Immature natural killer cell (primary cell): Measurements from ENCODE around the gene UBXN2A. TPM values are rescaled to one million over a fixed set of nuclear protein-coding genes. Genes with fewer than 3 reads are reported as not detected.
A peak's percentile ranks its signal among the peaks of the same experiment; 100 is the strongest.
"Not testable (repeated sequence)": the region's sequence is repeated elsewhere in the genome, so short reads cannot be mapped to it uniquely, and the experiment has no call there.

Source experiments
- DNase-seq, 3 donors: peaks; one replicate each; pipeline ENCODE4 v3.0.0; 2022; ENCODE audit warnings: mixed read lengths in 1 of 3
- H3K27ac Mint-ChIP-seq, 6 donors: one replicate each; pipeline ENCODE4 v1.8.0; 2020; ENCODE audit warnings: mixed read lengths in 6 of 6, mild to moderate bottlenecking in 5 of 6, inconsistent platforms in 4 of 6, moderate library complexity in 3 of 6
- H3K27me3 Mint-ChIP-seq, 3 donors: one replicate each; pipeline ENCODE4 v1.8.0; 2020 to 2021; ENCODE audit warnings: low read depth in 3 of 3, mild to moderate bottlenecking in 3 of 3, mixed read lengths in 3 of 3, moderate library complexity in 3 of 3, inconsistent platforms in 1 of 3
- H3K36me3 Mint-ChIP-seq, 3 donors: one replicate each; pipeline ENCODE4 v1.8.0; 2020; ENCODE audit warnings: mixed read lengths in 3 of 3, inconsistent platforms in 2 of 3, mild to moderate bottlenecking in 2 of 3
- H3K4me1 Mint-ChIP-seq, 2 donors: one replicate each; pipeline ENCODE4 v1.8.0; 2020; ENCODE audit warnings: inconsistent platforms in 2 of 2, mild to moderate bottlenecking in 2 of 2, mixed read lengths in 2 of 2, moderate library complexity in 1 of 2
- H3K4me3 Mint-ChIP-seq, 5 donors: one replicate each; pipeline ENCODE4 v1.8.0; 2020; ENCODE audit warnings: mild to moderate bottlenecking in 5 of 5, mixed read lengths in 5 of 5, inconsistent platforms in 3 of 5, moderate library complexity in 3 of 5
- H3K9me3 Mint-ChIP-seq, 6 donors: one replicate each; pipeline ENCODE4 v1.8.0; 2020; ENCODE audit warnings: mild to moderate bottlenecking in 6 of 6, mixed read lengths in 6 of 6, inconsistent platforms in 4 of 6, moderate library complexity in 3 of 6
- polyA plus RNA-seq, 3 donors: library from polyadenylated mRNA; unstranded; fragments of 300-500 nt; fragmentation: Illumina TruSeq; gene quantifications; one replicate each; pipeline ENCODE4 v1.2.3, GENCODE V29; 2021

The UBXN2A gene
- polyA plus RNA-seq, 3 donors from 2014 or later: 11.3 to 16.2 (median 14.3) TPM

DNA sequence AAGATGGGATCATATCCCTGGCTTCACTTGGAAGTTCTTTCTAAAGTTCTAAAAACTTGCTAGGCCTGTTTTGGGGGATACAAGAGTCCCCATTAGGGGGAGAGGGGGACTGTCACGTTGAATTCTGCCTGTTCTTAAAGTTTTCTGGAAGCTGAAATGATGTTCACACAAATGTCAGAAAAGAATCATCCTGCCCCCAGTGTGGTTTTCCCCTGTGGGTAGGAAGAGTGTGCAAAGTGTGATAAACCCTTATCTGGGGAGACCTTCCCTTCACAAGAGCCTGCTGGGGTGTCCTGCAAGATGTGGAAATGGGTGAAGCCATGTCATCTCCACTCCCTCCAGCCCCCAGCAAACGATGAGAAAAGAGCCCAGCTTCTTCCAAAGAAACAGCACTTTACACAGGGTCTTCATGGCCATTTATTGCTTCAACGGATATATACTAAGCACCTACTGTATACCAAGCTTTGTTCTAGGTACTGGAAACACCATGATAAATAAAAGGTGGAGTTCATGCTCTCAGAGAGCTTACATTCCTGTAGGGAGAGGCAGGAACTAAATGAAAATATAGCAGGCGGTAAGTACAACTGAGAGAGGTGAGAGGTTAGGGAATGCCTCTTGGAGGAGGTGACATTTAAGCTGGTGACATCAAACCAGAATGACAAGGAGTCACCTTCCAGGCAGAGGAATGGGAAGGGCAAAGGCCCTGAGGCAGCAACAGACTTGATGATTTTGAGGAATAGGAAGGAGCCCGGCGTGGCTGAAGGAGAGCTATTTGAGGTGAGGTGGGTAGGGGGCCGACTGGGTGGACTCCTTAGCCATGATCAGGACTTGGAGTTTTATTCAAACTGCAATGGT lies 71.2 kb downstream of the UBXN2A start:
- Mint-ChIP-seq H3K36me3 (peaks cover 0 to 4% (median 0%) of the 10 kb centered on the region in 3 donors), H3K9me3 (no peaks in the 10 kb centered on the region), H3K27ac (no peak overlapping the region), H3K4me1 (peaks cover 12 to 13% of the 10 kb centered on the region in 2 donors), H3K27me3 (peaks cover 6 to 12% (median 12%) of the 10 kb centered on the region in 3 donors), H3K4me3 (peak overlapping the region; percentile 7 to 69 (median 51))
- no peak for DNase-seq

DNA sequence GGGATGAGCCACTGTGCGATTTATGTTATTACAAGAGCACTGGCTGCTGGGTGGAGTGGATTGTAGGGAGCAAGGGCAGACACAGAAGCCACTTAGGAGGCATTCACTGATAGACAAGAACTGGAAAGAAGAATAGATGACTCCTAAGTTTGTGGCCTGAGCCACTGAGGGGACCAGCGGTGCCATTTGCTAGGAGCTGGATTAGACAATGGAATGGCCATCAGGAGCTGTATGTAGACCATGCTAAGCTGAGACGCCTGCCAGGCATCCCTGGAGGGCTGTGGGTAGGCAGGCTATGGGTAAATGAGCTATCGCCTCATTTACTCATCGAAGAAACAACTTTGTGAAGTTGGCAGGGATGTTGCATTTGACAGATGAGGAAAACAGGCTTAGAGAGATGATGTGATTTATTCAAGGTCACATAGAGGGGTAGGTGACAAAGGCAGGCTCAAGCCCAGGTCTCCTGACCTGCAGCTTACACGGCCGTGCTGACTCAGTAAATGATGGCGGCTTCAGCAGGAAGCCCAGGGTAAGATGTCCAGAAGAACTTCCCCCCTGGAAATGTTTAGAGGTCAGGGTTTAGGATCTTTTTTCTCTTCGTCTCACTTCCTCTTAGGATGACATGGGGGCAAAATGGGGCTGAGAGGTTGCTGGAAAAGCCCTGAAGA lies 72.4 kb downstream of the UBXN2A start:
- H3K27me3 Mint-ChIP-seq: peaks cover 6 to 12% (median 12%) of the 10 kb centered on the region in 3 donors
- no peak for DNase-seq
- no peak overlapping the region for H3K27ac Mint-ChIP-seq

DNA sequence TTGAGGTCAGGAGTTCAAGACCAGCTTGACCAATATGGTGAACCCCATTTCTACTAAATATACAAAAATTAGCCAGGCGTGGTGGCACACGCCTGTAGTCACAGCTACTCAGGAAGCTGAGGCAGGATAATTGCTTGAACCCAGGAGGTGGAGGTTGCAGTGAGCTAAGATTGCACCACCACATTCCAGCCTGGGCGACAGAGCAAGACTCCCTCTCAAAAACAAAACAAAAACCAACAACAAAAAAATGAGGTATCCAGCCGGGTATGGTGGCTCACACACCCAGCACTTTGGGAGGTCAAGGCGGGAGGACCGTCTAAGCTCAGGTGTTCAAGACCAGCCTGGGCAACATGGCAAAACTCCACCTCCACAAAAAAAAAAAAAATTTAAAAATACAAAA lies 74.6 kb downstream of the UBXN2A start:
- not testable (repeated sequence) for DNase-seq, H3K27ac Mint-ChIP-seq, H3K9me3 Mint-ChIP-seq

More for the DNA sequence above, 72.4 kb downstream of the UBXN2A start:
- Mint-ChIP-seq H3K36me3 (peaks cover 0 to 4% (median 0%) of the 10 kb centered on the region in 3 donors), H3K9me3 (no peaks in the 10 kb centered on the region), H3K4me3 (no peak overlapping the region), H3K4me1 (peaks cover 12 to 13% of the 10 kb centered on the region in 2 donors)

DNA sequence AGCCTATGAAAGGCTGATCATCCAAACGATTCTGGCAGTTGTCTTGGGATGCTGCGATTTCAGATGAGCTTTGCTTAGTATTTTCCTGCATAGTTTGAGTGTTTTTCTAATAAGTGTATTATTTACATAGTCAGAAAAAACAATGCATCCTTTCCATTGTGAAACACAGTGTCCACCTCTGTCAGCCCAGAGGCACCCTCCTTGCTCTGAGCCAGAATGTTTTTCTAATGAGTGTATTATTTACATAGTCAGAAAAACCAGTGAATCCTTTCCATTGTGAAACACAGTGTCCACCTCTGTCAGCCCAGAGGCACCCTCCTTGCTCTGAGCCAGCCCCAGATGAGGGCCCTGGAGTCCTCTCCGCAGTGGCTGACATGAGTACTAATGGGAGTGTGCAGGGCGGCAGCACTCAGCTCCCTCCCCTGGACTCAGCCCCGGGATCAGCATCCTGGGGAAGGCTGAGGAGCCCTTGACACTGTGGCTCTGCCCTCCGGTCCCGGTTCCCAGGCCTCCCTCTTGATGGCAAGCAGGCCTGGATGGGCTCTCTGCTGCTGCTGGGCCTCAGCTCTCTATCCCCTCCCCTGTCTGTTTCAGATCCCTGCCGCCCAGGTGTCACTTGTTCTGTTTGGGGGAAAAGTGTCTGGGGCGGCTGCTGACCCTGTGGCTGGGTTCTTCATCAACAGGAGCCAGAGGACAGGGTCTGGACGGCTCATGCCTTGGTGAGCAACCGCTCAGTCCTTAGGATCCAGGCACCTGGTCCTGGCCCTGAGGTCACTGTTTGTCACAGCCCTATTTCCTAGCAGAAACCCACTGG lies 75.5 kb downstream of the UBXN2A start:
- peaks cover 10 to 12% of the 10 kb centered on the region in 2 donors for H3K4me1 Mint-ChIP-seq
- H3K4me3 Mint-ChIP-seq: no peak overlapping the region

More for the DNA sequence above, 74.6 kb downstream of the UBXN2A start:
- H3K4me3 Mint-ChIP-seq, H3K36me3 Mint-ChIP-seq, H3K27me3 Mint-ChIP-seq: not testable (repeated sequence)
- H3K4me1 Mint-ChIP-seq: peaks cover 12 to 13% of the 10 kb centered on the region in 2 donors

DNA sequence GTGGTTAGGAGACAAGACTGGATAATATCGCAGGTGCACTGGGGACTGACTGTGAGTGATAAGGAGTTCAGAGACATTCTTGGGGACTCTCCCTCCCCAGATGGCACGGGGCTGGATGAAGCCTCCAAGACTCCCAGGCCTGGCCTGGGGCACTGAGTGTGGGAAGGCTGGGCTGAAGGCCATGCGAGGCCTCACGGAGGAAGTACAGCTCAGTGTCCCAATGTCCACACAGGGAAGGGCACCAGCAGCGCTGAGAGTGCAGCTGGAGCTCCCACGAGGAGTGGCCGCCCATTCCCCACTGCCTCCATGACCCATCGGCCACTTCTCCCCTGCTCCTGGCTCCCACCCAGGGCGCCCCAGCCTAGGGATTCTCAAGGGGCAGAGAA lies 76.1 kb downstream of the UBXN2A start:
- Mint-ChIP-seq H3K4me1 (peaks cover 4 to 6% of the 10 kb centered on the region in 2 donors), H3K9me3 (no peaks in the 10 kb centered on the region), H3K36me3 (peaks cover 0 to 4% (median 0%) of the 10 kb centered on the region in 3 donors), H3K4me3 (no peak overlapping the region), H3K27ac (no peak overlapping the region), H3K27me3 (peaks cover 2 to 5% (median 4%) of the 10 kb centered on the region in 3 donors)
- no peak for DNase-seq

More for the DNA sequence above, 75.5 kb downstream of the UBXN2A start:
- DNase-seq: no peak
- no peak overlapping the region for H3K27ac Mint-ChIP-seq
- H3K36me3 Mint-ChIP-seq: peaks cover 0 to 4% (median 0%) of the 10 kb centered on the region in 3 donors
- H3K27me3 Mint-ChIP-seq: peaks cover 6 to 8% (median 7%) of the 10 kb centered on the region in 3 donors
- no peaks in the 10 kb centered on the region for H3K9me3 Mint-ChIP-seq

DNA sequence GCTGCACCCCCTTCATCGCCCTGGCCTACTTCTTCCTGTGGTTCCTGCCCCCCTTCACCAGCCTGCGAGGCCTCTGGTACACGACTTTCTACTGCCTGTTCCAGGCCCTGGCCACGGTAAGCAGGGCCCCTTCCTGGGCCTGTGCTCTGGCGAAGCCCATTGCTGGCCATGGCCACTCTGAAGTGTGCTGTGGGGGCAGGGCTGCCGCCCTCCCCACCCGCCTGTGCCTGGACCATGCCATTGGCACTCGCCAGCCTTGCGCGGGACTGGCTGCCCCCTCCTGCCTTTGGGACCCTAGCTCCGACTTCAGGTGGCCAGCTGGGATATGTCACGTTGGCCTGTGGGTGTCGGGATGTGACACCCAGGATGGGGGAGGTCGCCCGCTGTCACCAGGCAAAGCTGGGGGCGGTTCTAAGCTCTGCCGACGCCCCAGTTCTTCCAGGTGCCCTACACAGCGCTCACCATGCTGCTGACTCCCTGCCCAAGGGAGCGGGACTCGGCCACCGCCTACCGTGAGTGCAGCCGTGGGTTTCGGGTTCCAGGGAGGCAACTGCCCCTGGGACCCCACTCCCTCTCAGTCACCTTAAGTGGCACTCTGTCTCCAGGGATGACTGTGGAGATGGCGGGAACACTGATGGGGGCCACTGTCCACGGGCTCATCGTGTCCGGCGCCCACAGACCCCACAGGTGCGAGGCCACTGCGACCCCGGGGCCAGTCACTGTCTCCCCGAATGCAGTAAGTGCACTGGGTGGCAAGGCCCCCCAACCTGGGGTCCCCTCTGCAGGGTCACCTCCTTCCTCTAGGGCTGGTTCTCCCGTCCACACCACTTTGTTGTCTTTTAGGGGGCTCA lies 76.8 kb downstream of the UBXN2A start:
- DNase-seq: no peak
- Mint-ChIP-seq H3K9me3 (no peaks in the 10 kb centered on the region), H3K4me3 (no peak overlapping the region), H3K27me3 (peaks cover 0 to 4% (median 2%) of the 10 kb centered on the region in 3 donors), H3K36me3 (peaks cover 0 to 4% (median 0%) of the 10 kb centered on the region in 3 donors), H3K4me1 (no peaks in the 10 kb centered on the region), H3K27ac (no peak overlapping the region)

DNA sequence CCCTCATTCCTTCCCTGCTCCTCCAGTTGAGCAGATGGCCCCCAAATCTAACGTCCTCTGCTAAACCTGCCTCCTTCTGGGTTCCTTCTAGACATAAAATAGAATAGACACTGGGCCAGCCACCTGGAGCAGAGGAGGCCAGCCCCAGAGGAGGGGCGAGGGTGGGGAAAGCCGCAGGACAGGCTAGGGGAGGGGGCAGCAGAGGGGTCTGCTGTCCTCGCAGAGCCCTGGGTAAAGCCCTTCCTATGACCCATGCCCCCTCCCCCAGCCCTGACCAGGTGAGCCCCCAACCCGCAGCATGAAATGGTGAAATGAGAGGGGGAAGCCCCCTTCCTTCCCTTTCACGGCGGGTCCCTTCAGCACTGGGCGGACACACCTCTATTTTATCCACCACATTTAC lies 77.4 kb downstream of the UBXN2A start:
- no peak overlapping the region for H3K27ac Mint-ChIP-seq
- H3K36me3 Mint-ChIP-seq: peaks cover 0 to 4% (median 0%) of the 10 kb centered on the region in 3 donors
- no peak for DNase-seq
- peaks cover 0 to 2% (median 1%) of the 10 kb centered on the region in 3 donors for H3K27me3 Mint-ChIP-seq
- H3K9me3 Mint-ChIP-seq: no peaks in the 10 kb centered on the region
- H3K4me1 Mint-ChIP-seq: no peaks in the 10 kb centered on the region
- H3K4me3 Mint-ChIP-seq: no peak overlapping the region

DNA sequence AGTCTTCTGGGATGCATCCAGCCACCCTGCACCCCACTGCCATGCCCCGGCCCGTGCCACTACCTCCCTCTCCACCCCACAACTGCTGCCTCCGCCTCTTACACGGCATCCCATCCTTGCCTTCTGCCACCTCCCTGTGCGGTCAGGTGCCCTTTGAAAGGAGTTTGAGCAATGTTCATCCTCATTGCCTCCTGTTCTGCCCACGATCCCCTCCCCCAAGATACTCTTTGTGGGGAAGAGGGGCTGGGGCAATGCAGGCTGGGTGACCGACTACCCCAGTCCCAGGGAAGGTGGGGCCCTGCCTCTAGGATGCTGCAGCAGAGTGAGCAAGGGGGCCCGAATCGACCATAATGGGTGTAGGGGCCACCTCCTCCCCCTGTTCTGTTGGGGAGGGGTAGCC lies 78.0 kb downstream of the UBXN2A start:
- H3K4me1 Mint-ChIP-seq: no peaks in the 10 kb centered on the region
- peaks cover 0 to 2% (median 1%) of the 10 kb centered on the region in 3 donors for H3K27me3 Mint-ChIP-seq
- DNase-seq: no peak
- H3K36me3 Mint-ChIP-seq: peaks cover 0 to 4% (median 0%) of the 10 kb centered on the region in 3 donors
- no peak overlapping the region for H3K27ac Mint-ChIP-seq
- no peak overlapping the region for H3K4me3 Mint-ChIP-seq
- no peaks in the 10 kb centered on the region for H3K9me3 Mint-ChIP-seq

DNA sequence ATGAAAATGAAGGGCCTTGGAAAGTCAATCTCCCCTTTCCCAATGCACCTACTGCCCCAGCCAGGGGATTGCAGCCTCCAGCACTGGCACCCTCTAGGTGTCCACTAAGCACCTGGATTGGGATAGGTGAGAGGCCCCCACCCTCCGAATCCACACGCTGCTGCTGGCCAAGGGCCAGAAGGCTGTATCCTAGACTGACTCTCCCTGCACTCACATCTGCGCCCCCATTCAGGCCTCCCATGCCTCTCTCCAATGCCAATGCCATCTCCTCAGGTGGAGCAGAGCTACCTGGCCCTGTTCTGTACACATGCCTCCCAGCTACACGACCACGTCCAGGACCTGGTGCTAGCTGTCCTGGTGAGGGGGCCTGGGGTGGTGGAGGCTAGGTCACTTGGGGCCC lies 79.5 kb downstream of the UBXN2A start:
- H3K36me3 Mint-ChIP-seq: peaks cover 0 to 5% (median 3%) of the 10 kb centered on the region in 3 donors
- DNase-seq: no peak
- no peaks in the 10 kb centered on the region for H3K9me3 Mint-ChIP-seq
- no peak overlapping the region for H3K4me3 Mint-ChIP-seq
- peaks cover 0 to 1% (median 0%) of the 10 kb centered on the region in 3 donors for H3K27me3 Mint-ChIP-seq
- H3K4me1 Mint-ChIP-seq: no peaks in the 10 kb centered on the region
- H3K27ac Mint-ChIP-seq: no peak overlapping the region

DNA sequence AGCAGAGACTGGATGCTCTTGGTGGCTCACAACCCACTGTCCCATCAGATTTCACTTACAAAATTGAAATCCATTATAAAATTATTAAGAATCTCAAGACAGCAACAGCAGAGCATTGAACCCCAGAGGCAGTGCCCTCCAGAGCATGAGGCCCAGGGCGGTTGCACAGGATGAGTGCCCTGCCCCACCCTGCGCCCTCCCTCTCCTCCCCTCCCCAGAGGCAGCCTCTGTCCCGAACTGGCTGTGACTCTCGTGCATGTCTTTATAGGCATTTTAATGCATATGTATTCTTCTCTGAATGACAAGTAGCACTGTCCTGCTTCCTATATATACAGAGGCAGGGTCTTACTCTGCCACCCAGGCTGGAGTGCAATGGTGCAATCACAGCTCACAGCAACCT lies 80.0 kb downstream of the UBXN2A start:
- Mint-ChIP-seq H3K9me3 (no peaks in the 10 kb centered on the region), H3K4me1 (no peaks in the 10 kb centered on the region), H3K4me3 (no peak overlapping the region), H3K36me3 (peaks cover 0 to 6% (median 3%) of the 10 kb centered on the region in 3 donors), H3K27me3 (peaks cover 0 to 3% (median 0%) of the 10 kb centered on the region in 3 donors), H3K27ac (no peak overlapping the region)
- DNase-seq: no peak

DNA sequence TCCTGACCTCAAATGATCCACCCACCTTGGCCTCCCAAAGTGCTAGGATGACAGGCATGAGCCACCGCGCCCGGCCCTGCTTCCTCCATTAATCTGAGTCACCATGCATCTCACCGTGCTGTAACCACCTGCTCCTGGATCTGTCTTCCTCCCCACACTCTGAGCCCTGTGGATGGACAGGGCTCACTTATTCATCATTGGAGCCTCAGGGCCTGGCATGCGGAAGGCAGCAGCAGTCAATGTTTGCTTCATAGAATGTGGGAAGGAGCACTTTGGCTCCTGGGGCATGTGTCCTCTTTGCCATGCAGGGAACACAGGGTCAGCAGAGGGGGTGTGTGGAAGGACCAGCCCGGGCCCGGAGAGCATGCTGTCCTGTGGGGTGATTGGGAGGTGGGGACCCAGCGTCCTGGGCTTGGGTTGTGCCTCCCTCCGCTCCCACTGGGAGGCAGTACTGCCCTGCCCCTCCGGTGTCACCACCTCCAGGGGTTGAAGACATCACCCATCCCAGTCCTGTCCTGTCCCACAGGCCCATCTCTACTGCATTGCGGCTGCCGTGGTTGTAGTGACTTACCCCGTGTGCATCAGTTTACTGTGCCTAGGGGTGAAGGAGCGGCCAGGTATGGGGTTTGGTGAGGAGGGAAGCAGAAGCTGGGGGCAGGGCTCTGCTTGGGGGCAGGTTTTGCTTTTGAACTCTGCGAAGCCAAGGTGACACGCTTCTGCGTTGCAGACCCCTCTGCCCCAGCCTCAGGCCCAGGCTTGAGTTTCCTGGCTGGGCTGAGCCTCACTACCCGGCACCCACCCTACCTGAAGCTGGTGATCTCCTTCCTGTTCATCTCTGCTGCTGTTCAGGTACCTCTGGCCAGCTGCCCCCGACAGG lies 81.1 kb downstream of the UBXN2A start:
- peaks cover 0 to 3% (median 0%) of the 10 kb centered on the region in 3 donors for H3K27me3 Mint-ChIP-seq
- peak in 1 of 3 donors; percentile 6 for DNase-seq
- H3K4me1 Mint-ChIP-seq: no peaks in the 10 kb centered on the region
- H3K36me3 Mint-ChIP-seq: peaks cover 0 to 6% (median 3%) of the 10 kb centered on the region in 3 donors
- H3K4me3 Mint-ChIP-seq: no peak overlapping the region
- no peaks in the 10 kb centered on the region for H3K9me3 Mint-ChIP-seq
- peak overlapping the region in 1 of 6 donors; percentile 14 for H3K27ac Mint-ChIP-seq

DNA sequence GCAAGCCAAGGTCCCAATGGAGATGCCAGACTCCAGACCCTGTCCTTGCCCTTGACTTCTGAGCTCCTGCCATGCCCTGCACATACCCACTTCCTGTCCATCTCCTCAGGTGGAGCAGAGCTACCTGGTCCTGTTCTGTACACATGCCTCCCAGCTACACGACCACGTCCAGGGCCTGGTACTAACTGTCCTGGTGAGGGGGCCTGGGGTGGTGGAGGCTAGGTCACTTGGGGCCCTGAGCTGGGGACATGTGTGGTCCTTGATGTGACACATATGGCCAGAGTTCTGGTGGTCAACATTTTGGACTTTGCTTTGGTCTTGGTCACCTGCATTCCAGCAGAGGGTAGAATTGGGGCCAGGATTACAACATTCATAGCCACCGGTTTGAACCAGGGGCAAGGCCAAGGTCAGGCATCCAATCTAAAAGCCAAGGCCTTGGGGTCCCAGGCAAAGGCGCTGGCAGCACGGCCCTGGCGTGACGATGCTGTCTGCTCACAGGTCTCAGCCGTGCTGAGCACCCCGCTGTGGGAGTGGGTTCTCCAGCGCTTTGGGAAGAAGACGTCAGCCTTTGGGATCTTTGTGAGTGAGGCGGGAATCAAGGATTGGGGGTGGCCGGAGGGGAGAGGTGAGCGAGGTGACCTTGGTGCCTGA lies 82.2 kb downstream of the UBXN2A start:
- H3K36me3 Mint-ChIP-seq: peaks cover 0 to 8% (median 3%) of the 10 kb centered on the region in 3 donors
- H3K9me3 Mint-ChIP-seq: no peaks in the 10 kb centered on the region
- no peaks in the 10 kb centered on the region for H3K4me1 Mint-ChIP-seq
- no peak overlapping the region for H3K4me3 Mint-ChIP-seq
- H3K27ac Mint-ChIP-seq: no peak overlapping the region
- DNase-seq: no peak
- peaks cover 0 to 3% (median 0%) of the 10 kb centered on the region in 3 donors for H3K27me3 Mint-ChIP-seq
